Astrocyte (in vitro differentiated cells and primary cell): ENCODE measurements around the gene VASN. TPM values are rescaled to one million over a fixed set of nuclear protein-coding genes. Genes with fewer than 3 reads are reported as not detected.

Experiments used
- DNase-seq: peaks from one replicate; pipeline ENCODE4 v3.0.0-alpha.2; 2010; ENCODE audit warnings: low read depth
- FAIRE-seq: peaks from 2 replicates; lab custom pipeline; 2011; peaks lifted over from hg19 to GRCh38; lab: Jason Lieb, UNC
- H2AFZ ChIP-seq: 2 replicates; pipeline ENCODE4 v1.6.0; 2012; ENCODE audit warnings: low read depth, low read length, inconsistent platforms
- H3K27ac ChIP-seq: 2 replicates; pipeline ENCODE4 v1.5.1; 2011; ENCODE audit warnings: low read depth, low read length, inconsistent platforms
- H3K27me3 ChIP-seq: 2 replicates; pipeline ENCODE4 v1.6.0; 2011; ENCODE audit warnings: low read length, inconsistent platforms; ENCODE audit not compliant: insufficient read depth
- H3K36me3 ChIP-seq: 2 replicates; pipeline ENCODE4 v1.5.1; 2011; ENCODE audit warnings: low read length, inconsistent platforms; ENCODE audit not compliant: insufficient read depth
- H3K4me1 ChIP-seq: 2 replicates; pipeline ENCODE4 v1.5.1; 2011; ENCODE audit warnings: low read length, inconsistent platforms; ENCODE audit not compliant: insufficient read depth
- H3K4me2 ChIP-seq: 2 replicates; pipeline ENCODE4 v1.6.0; 2012; ENCODE audit warnings: low read length, inconsistent platforms
- H3K4me3 ChIP-seq: 2 replicates; pipeline ENCODE4 v1.5.1; 2011; ENCODE audit warnings: low read depth, mild to moderate bottlenecking, low read length, inconsistent platforms; ENCODE audit not compliant: insufficient read depth
- H3K79me2 ChIP-seq: 2 replicates; pipeline ENCODE4 v1.6.0; 2012; ENCODE audit warnings: mild to moderate bottlenecking, low read length, inconsistent platforms; ENCODE audit not compliant: insufficient read depth
- H3K9ac ChIP-seq: 2 replicates; pipeline ENCODE4 v1.6.0; 2012; ENCODE audit warnings: mild to moderate bottlenecking, low read length, inconsistent platforms
- H3K9me3 ChIP-seq: 2 replicates; pipeline ENCODE4 v1.5.1; 2012; ENCODE audit warnings: low read depth, mild to moderate bottlenecking, low read length, inconsistent platforms; ENCODE audit not compliant: insufficient read depth
- H4K20me1 ChIP-seq: 2 replicates; pipeline ENCODE4 v1.6.0; 2012; ENCODE audit warnings: low read length, inconsistent platforms; ENCODE audit not compliant: insufficient read depth
- H3K27ac Mint-ChIP-seq: one replicate; pipeline ENCODE4 v1.8.0; 2021; ENCODE audit warnings: mild to moderate bottlenecking, mixed read lengths; ENCODE audit not compliant: unreplicated experiment
- H3K27me3 Mint-ChIP-seq: one replicate; pipeline ENCODE4 v1.8.0; 2021; ENCODE audit warnings: low read depth, mixed read lengths; ENCODE audit not compliant: unreplicated experiment
- H3K36me3 Mint-ChIP-seq: one replicate; pipeline ENCODE4 v1.8.0; 2021; ENCODE audit warnings: low read depth, mixed read lengths; ENCODE audit not compliant: unreplicated experiment
- H3K4me1 Mint-ChIP-seq: one replicate; pipeline ENCODE4 v1.8.0; 2021; ENCODE audit warnings: low read depth, mixed read lengths; ENCODE audit not compliant: unreplicated experiment
- H3K4me3 Mint-ChIP-seq: one replicate; pipeline ENCODE4 v1.8.0; 2021; ENCODE audit warnings: mild to moderate bottlenecking, moderate library complexity, mixed read lengths; ENCODE audit not compliant: unreplicated experiment
- H3K9me3 Mint-ChIP-seq: one replicate; pipeline ENCODE4 v1.8.0; 2021; ENCODE audit warnings: mild to moderate bottlenecking, mixed read lengths; ENCODE audit not compliant: unreplicated experiment
- CTCF ChIP-seq: IDR thresholded peaks from 2 replicates; pipeline ENCODE4 v1.5.1; 2011; ENCODE audit warnings: low read depth, mild to moderate bottlenecking, inconsistent platforms, low read length, moderate library complexity; ENCODE audit not compliant: insufficient read depth
- EZH2 ChIP-seq: IDR thresholded peaks from 2 replicates; pipeline ENCODE4 v1.6.1; 2012; ENCODE audit warnings: mild to moderate bottlenecking, low read length, inconsistent platforms; ENCODE audit not compliant: insufficient read depth
- total RNA-seq: library from RNA; stranded (reverse); gene quantifications from 2 replicates; pipeline ENCODE4 v1.2.1, GENCODE V29; 2021

VASN gene
- total RNA-seq, 1 donor from 2014 or later: 32.0 TPM

- H3K9ac ChIP-seq: no peak overlapping the region
- H3K4me2 ChIP-seq: no peak overlapping the region
- no peak overlapping the region for H3K27ac ChIP-seq
- no peaks in the 10 kb centered on the region for H3K9me3 ChIP-seq
- H2AFZ ChIP-seq: no peak overlapping the region
- H3K79me2 ChIP-seq: no peaks in the 10 kb centered on the region
- peaks cover 26% of the 10 kb centered on the region for H4K20me1 ChIP-seq
- no peak for TF ChIP-seq EZH2
- no peak for TF ChIP-seq CTCF
- no peaks in the 10 kb centered on the region for H3K36me3 ChIP-seq
- H3K27me3 ChIP-seq: no peaks in the 10 kb centered on the region
- no peak overlapping the region for H3K4me3 ChIP-seq
- H3K36me3 Mint-ChIP-seq: peaks cover 6% of the 10 kb centered on the region
- no peak overlapping the region for H3K4me3 Mint-ChIP-seq
- H3K4me1 ChIP-seq: peaks cover 12% of the 10 kb centered on the region
- no peaks in the 10 kb centered on the region for H3K4me1 Mint-ChIP-seq
- no peaks in the 10 kb centered on the region for H3K27me3 Mint-ChIP-seq
- FAIRE-seq (no peak), DNase-seq (no peak)
- H3K9me3 Mint-ChIP-seq: no peaks in the 10 kb centered on the region
- no peak overlapping the region for H3K27ac Mint-ChIP-seq
Measured at GRCh38 chr16:4403133-4403949, 31.7 kb downstream of the VASN start.

GRCh38 chr16:4404247-4404966 is 32.8 kb downstream of the VASN start:
- no peak overlapping the region for H3K4me3 Mint-ChIP-seq
- peak overlapping the region; percentile 10 for H3K27ac Mint-ChIP-seq
- no peak for DNase-seq
- H3K27ac ChIP-seq: no peak overlapping the region
- no peak for FAIRE-seq
- H3K4me1 ChIP-seq: peaks cover 18% of the 10 kb centered on the region
- H3K4me2 ChIP-seq: no peak overlapping the region
- no peaks in the 10 kb centered on the region for H3K9me3 Mint-ChIP-seq
- H3K27me3 Mint-ChIP-seq: no peaks in the 10 kb centered on the region
- peaks cover 35% of the 10 kb centered on the region for H4K20me1 ChIP-seq
- no peak overlapping the region for H2AFZ ChIP-seq
- H3K4me3 ChIP-seq: no peak overlapping the region
- H3K79me2 ChIP-seq: peaks cover 3% of the 10 kb centered on the region
- no peak overlapping the region for H3K9ac ChIP-seq
- H3K4me1 Mint-ChIP-seq: no peaks in the 10 kb centered on the region
- H3K36me3 ChIP-seq: no peaks in the 10 kb centered on the region
- peaks cover 6% of the 10 kb centered on the region for H3K36me3 Mint-ChIP-seq
- TF ChIP-seq CTCF (peak; percentile 64), EZH2 (no peak)
- no peaks in the 10 kb centered on the region for H3K27me3 ChIP-seq
- H3K9me3 ChIP-seq: no peaks in the 10 kb centered on the region
